SJSA1 (cell line): Measurements from ENCODE around the gene COLQ. TPM values are rescaled to one million over a fixed set of nuclear protein-coding genes. Genes with fewer than 3 reads are reported as not detected.
"Not testable (repeated sequence)": the region's sequence is repeated elsewhere in the genome, so short reads cannot be mapped to it uniquely, and the experiment has no call there.

Experiments used
- DNase-seq, 2 experiments: peaks; one replicate each; pipeline ENCODE4 v3.0.0-alpha.2; 2015 to 2020; ENCODE audit warnings: low spot score in 2 of 2, low read depth in 1 of 2
- H3K27ac ChIP-seq: fragments of 250-450 bp; sonication (Bioruptor Pico); 2 replicates; pipeline ENCODE4 v1.5.1; 2020; ENCODE audit warnings: mild to moderate bottlenecking, moderate library complexity
- H3K27me3 ChIP-seq: fragments of 250-450 bp; sonication (Bioruptor Pico); replicated peaks from 2 replicates; pipeline ENCODE4 v1.5.1; 2020; ENCODE audit warnings: mild to moderate bottlenecking, moderate library complexity
- H3K36me3 ChIP-seq: fragments of 250-450 bp; sonication (Bioruptor Pico); 2 replicates; pipeline ENCODE4 v1.5.1; 2020; ENCODE audit warnings: mild to moderate bottlenecking
- H3K4me1 ChIP-seq: fragments of 250-450 bp; sonication (Bioruptor Pico); replicated peaks from 2 replicates; pipeline ENCODE4 v1.6.1; 2021; ENCODE audit warnings: mild to moderate bottlenecking
- H3K4me3 ChIP-seq: fragments of 250-450 bp; sonication (Bioruptor Pico); 2 replicates; pipeline ENCODE4 v1.5.1; 2020; ENCODE audit warnings: mild to moderate bottlenecking
- H3K9me3 ChIP-seq: fragments of 250-450 bp; sonication (Bioruptor Pico); replicated peaks from 2 replicates; pipeline ENCODE4 v1.5.1; 2020; ENCODE audit warnings: mild to moderate bottlenecking
- total RNA-seq: library from RNA; depleted of rRNA; stranded (reverse); fragments of >200 nt; shearing (Covaris generic); gene quantifications from 2 replicates; pipeline ENCODE4 v1.2.3, GENCODE V29; 2014

COLQ gene
- total RNA-seq, 1 experiment from 2014 or later = 0.29 TPM

DNA sequence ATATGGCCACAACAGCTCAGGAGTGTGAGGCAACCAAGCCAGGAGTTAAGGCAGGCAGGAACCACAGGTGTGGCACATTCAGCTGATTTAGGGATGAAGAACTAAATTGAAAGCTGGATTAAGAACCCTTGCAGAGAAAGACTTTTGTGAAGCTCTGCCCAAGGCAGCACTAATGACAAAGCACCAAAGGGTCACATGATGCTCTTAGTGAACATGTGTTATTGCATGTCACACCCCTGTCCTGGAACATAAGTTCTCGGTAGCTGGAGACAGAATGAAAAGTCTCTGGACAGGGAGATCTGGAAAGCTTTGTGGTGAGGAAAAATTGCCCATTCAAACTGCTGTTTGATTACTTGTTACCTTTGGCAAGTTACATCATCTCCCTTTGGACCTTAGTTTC lies 90.9 kb downstream of the COLQ start:
- peaks cover 7% of the 10 kb centered on the region for H3K4me1 ChIP-seq
- H3K4me3 ChIP-seq = no peak overlapping the region
- H3K36me3 ChIP-seq = peaks cover 57% of the 10 kb centered on the region

DNA sequence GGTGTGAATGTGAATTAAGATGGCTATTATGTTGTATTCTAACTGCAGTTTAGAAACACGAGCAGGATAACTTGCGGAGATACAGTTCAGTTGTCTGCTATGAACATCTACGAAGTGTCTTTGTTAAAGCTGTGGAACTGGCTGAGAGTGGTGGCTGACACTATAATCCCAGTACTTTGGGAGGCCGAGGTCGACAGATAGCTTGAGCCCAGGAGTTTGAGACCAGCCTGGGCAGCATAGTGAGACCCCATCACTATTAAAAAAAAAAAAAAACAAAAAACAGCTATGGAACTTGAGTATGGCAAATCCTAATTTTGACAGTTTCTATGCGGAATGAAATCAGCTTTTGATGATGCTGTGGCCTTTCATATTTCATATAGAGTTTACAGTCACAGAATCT lies 92.4 kb downstream of the COLQ start:
- Histone ChIP-seq H3K36me3 (peaks cover 50% of the 10 kb centered on the region), H3K9me3 (no peaks in the 10 kb centered on the region), H3K4me1 (peaks cover 7% of the 10 kb centered on the region), H3K4me3 (peak overlapping the region; percentile 86; the same call in 1 of the 2 replicates), H3K27ac (no peak overlapping the region; the same call in 1 of the 2 replicates), H3K27me3 (no peaks in the 10 kb centered on the region)
- no peak for DNase-seq

More for the DNA sequence above, 90.9 kb downstream of the COLQ start:
- no peak overlapping the region for H3K27ac ChIP-seq
- H3K27me3 ChIP-seq = no peaks in the 10 kb centered on the region
- no peak for DNase-seq
- H3K9me3 ChIP-seq = no peaks in the 10 kb centered on the region

DNA sequence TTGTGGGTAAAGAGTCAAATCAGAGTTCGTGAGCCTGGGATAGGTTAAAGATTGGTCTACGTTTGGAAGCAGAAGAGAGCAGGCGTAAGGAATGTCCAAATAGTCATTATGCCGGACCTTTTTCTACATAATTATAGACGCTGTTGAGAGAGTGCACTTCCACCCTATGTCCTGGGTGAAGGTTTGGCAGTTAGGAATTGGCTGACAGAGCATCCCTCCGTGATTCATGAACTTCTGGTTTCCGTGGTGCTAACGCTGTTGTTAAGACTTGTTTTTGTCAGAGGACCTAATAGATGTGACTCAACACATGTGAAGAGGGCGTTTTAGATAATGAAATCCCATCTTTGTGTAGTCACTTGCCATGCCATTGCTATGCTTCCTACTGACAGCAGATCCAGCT lies 93.0 kb downstream of the COLQ start:
- Histone ChIP-seq H3K9me3 (no peaks in the 10 kb centered on the region), H3K4me3 (peak overlapping the region; percentile 86), H3K4me1 (peaks cover 7% of the 10 kb centered on the region), H3K27ac (peak overlapping the region; percentile 25; the same call in 1 of the 2 replicates), H3K36me3 (peaks cover 46% of the 10 kb centered on the region), H3K27me3 (no peaks in the 10 kb centered on the region)
- peak in 1 of 2 experiments; percentile 15 for DNase-seq

DNA sequence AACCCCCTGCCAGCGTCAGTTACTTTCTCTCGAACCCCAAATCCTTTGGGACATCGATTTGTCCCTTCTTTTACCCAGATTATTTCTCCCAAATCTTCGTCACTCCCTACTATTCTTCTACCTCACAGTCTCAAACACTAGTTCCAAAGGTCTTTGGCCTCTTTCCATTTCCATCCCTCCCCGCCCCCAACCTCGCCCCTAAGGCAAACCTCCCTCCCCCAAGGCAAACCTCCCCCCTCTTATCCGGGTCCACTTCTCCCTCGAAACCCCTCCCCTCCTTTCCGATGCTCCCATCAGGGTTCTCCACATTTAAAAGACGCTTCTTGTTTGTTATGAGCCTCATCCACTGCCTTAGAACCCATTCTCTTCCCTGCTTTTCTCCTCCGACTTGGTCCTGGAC lies 93.5 kb downstream of the COLQ start:
- H3K9me3 ChIP-seq = no peaks in the 10 kb centered on the region
- no peak for DNase-seq
- peak overlapping the region; percentile 86 for H3K4me3 ChIP-seq
- peak overlapping the region; percentile 46 for H3K27ac ChIP-seq
- no peaks in the 10 kb centered on the region for H3K27me3 ChIP-seq
- H3K4me1 ChIP-seq = peaks cover 7% of the 10 kb centered on the region
- peaks cover 45% of the 10 kb centered on the region for H3K36me3 ChIP-seq

DNA sequence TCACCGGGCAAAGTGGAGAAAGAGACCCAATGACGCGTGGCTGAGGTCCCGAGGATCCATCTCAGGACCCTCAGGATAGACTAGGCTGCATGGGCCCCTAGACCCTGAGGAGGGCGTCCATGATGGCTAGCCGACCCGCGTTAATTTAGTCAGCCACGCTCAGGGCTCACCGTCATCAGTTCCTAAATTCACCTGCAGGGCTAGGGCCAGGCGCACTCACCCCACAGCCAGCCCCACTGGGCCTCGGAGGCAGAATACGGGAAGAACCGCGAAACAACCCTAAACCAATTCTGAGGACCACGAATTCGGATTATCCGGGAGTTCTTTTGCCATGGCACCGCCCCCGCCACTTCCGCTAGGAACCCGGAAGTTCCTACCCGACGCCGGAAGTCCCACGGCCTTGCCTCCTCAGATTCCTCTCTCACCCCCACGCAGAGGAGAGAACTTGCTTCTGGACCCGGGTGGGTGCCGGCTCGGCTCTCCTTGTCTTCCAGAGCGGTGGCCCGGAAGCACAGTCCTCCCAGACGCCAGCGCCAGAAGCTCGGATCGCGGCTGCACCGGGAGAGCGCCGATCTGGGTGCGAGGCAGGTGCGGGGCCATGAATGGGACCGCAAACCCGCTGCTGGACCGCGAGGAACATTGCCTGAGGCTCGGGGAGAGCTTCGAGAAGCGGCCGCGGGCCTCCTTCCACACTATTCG lies 94.2 kb downstream of the COLQ start, which contains the start of the genes EAF1 and METTL6:
Gene EAF1, plus strand, starts transcription at position 417 of the 699 bp plus-strand sequence. Its CDS starts 182 bp downstream, at position 599.
Gene METTL6, minus strand, starts transcription at position 363 of the 699 bp plus-strand sequence. CDS start 1,033 bp downstream, outside the sequence.
- H3K27me3 ChIP-seq = no peaks in the 10 kb centered on the region
- H3K4me1 ChIP-seq = peaks cover 7% of the 10 kb centered on the region
- peaks cover 48% of the 10 kb centered on the region for H3K36me3 ChIP-seq
- H3K27ac ChIP-seq = peak within 1 kb of the TSS; percentile 46
- H3K4me3 ChIP-seq = peak within 1 kb of the TSS; percentile 86
- peak; percentile 71 to 76 for DNase-seq
- no peaks in the 10 kb centered on the region for H3K9me3 ChIP-seq

DNA sequence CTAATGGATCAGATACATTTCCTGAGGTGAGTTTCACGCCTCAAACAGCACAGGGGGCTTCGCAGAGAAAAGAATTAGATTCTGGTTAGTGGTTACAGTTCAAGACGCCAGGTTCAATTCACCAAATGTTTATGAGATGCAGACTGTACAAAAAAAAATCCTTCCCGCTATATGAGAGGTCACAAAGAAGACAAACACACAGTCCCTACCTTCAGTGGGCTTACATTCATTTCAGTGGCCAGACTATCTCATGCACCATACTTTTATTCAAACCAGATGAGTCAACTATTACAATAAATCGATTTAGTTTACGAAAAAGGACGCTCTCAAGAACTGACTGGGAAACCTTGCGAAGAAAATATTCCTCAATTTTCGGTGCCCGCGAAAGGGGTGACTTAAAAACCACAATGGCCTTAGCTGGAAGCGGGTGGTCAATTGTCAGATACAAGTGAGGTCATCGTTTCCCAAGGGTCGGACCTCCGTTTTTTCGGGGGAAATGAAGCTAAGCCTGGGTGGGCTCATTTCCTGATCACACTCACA lies 94.9 kb downstream of the COLQ start:
- Histone ChIP-seq H3K36me3 (peaks cover 42% of the 10 kb centered on the region), H3K4me3 (peak overlapping the region; percentile 86), H3K27me3 (no peaks in the 10 kb centered on the region), H3K27ac (peak overlapping the region; percentile 46; the same call in 1 of the 2 replicates), H3K9me3 (no peaks in the 10 kb centered on the region), H3K4me1 (peaks cover 7% of the 10 kb centered on the region)
- DNase-seq = no peak

DNA sequence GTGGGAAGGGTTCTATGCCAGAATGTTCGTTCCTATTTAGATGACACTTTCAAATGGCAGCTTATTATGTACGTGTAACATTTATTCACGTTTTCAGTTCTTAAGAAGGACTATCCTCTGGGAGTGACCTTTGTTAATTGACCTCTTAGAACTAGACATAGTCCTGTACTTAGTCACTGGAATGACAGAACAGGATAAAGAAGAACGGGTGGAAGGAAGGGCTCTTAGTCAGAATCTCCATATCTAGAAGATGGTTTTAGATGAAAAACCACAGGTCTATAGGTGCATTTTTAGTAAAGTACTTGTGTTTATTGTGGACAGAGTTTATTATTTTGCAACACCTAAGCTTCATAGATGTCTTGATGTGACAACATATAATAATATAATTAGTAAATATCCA lies 100.6 kb downstream of the COLQ start:
- H3K4me1 ChIP-seq = no peaks in the 10 kb centered on the region
- no peaks in the 10 kb centered on the region for H3K9me3 ChIP-seq
- peaks cover 39% of the 10 kb centered on the region for H3K36me3 ChIP-seq
- H3K27me3 ChIP-seq = no peaks in the 10 kb centered on the region
- no peak overlapping the region for H3K27ac ChIP-seq
- no peak overlapping the region for H3K4me3 ChIP-seq
- DNase-seq = no peak

DNA sequence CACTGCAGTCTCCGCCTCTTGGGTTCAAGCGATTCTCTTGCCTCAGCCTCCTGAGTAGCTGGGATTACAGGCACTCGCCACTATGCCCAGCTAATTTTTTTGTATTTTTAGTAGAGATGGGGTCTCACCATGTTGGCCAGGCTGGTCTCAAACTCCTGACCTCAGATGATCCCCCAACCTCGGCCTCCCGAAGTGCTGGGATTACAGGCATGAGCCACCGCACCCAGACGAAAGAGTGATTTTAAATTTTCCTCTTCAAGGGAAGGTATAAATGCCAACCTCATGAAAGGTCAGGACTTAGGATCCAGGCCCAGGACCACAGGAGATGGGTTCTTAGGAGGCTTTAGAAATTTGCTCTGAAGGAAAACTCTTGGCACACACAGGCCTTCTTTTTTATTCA lies 110.5 kb downstream of the COLQ start:
- not testable (repeated sequence) for H3K9me3 ChIP-seq, H3K27me3 ChIP-seq, H3K27ac ChIP-seq, H3K4me3 ChIP-seq, H3K4me1 ChIP-seq, DNase-seq
- peaks cover 48% of the 10 kb centered on the region for H3K36me3 ChIP-seq

DNA sequence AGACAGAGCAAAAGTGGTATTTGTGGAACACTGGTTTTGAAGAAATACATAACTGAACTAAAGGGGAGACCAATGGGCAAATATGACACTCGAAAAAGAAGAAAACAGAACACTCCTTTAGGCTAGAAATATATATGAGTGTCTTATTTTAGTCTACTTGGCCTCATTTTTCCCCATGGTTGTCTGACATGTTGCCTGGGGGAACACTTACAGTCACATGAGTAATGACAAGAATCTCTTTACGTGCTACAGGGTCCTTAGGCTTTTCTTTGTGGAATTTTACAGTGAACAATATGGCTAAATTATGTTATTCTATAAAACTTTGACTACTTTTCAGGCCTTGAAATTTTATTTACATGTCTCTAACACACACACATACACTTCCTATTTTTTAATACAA lies 111.7 kb downstream of the COLQ start:
- peaks cover 36% of the 10 kb centered on the region for H3K36me3 ChIP-seq
- no peak for DNase-seq

DNA sequence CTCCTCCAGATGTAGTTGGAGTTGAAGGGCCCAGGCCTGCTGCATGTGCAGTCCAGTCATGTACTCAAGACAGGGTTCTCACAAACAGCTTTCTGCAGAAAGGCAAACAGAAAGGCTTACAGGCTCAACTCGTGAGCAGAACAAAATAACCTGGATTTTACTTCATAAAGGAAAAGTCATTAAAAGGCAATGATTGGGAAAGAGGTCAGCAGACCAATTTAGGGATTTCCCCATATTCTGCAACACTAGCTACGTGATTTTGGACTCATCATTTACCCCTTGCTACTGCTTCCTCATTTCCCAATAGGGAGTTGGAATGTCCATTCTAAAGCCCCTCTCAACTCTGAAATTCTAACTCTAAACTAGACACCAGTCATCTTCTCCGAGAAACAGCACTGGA lies 112.3 kb downstream of the COLQ start:
- Histone ChIP-seq H3K27me3 (no peaks in the 10 kb centered on the region), H3K27ac (no peak overlapping the region), H3K36me3 (peaks cover 30% of the 10 kb centered on the region), H3K4me1 (no peaks in the 10 kb centered on the region), H3K9me3 (no peaks in the 10 kb centered on the region), H3K4me3 (no peak overlapping the region)
- no peak for DNase-seq

More for the DNA sequence above, 111.7 kb downstream of the COLQ start:
- Histone ChIP-seq H3K27me3 (no peaks in the 10 kb centered on the region), H3K4me1 (no peaks in the 10 kb centered on the region), H3K9me3 (no peaks in the 10 kb centered on the region), H3K4me3 (no peak overlapping the region), H3K27ac (no peak overlapping the region)

DNA sequence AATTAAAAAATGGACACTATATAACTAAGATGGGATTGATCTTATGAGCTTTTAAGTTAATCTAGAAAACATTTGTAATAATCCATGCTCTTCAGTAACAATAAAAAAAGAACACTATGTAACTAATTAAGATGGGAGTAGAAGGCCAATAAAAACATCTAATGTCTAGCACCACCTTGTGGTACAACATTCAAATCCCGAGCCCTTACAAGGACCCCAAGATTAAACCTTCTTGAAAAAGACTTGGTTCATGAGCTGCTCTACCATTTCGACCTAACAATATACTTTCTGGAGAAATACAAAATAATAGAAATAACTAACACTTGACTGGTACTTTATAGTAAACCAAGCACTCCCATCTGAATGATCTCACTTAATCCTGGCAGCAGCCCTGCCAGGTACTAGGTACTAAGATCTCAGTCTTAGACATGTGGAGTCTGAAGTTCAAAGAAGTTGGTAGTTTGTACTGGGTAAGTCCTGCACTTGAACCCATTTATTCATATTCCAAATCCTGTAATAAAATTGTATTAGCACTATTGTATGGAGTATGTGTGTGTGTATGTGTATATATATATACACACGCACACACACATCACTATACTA lies 116.0 kb downstream of the COLQ start:
- no peaks in the 10 kb centered on the region for H3K9me3 ChIP-seq
- no peaks in the 10 kb centered on the region for H3K4me1 ChIP-seq

DNA sequence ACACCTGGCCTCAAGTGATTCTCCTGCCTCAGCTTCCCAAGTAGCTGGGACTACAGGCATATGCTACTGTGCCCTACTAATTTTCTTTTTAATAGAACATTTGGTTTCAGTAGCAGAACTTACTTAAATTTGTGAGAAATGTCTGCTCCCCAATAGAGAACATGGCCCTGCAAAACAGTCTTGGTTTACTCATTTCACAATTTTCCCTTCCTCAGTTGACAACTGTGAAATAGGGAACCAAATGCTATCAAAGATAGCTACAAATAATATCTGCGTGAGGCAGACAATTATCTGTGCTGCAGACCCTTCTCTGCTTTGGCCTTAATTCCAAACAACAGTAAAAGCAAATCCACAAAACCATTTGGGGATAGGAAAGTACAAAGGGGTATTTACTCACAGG lies 116.7 kb downstream of the COLQ start:
- Histone ChIP-seq H3K27ac (no peak overlapping the region), H3K27me3 (no peaks in the 10 kb centered on the region), H3K9me3 (no peaks in the 10 kb centered on the region), H3K4me1 (no peaks in the 10 kb centered on the region), H3K4me3 (no peak overlapping the region), H3K36me3 (no peaks in the 10 kb centered on the region)
- no peak for DNase-seq

More for the DNA sequence above, 116.0 kb downstream of the COLQ start:
- H3K4me3 ChIP-seq = no peak overlapping the region
- H3K27ac ChIP-seq = no peak overlapping the region
- DNase-seq = peak in 1 of 2 experiments; percentile 35
- peaks cover 3% of the 10 kb centered on the region; the same call in 1 of the 2 replicates for H3K36me3 ChIP-seq
- no peaks in the 10 kb centered on the region for H3K27me3 ChIP-seq

DNA sequence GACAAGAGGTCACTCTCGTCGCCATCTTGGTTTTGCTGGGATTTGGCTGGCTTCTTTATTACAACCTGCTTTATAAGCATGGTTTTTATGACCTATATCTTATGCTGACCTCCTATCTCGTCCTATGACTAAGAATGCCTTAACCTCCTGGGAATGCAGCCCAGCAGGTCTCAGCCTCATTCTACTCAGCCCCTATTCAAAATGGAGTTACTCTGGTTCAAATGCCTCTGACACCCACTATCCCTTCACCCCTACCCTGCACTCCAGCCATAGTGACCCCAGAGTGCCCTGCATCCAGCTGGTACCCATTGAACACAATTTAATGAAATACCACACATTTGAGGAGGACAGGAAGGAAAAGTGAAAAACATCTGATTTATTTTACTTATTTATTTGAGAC lies 117.5 kb downstream of the COLQ start:
- Histone ChIP-seq H3K4me3 (no peak overlapping the region), H3K27me3 (no peaks in the 10 kb centered on the region), H3K4me1 (no peaks in the 10 kb centered on the region), H3K9me3 (no peaks in the 10 kb centered on the region), H3K36me3 (no peaks in the 10 kb centered on the region), H3K27ac (no peak overlapping the region)
- DNase-seq = no peak

DNA sequence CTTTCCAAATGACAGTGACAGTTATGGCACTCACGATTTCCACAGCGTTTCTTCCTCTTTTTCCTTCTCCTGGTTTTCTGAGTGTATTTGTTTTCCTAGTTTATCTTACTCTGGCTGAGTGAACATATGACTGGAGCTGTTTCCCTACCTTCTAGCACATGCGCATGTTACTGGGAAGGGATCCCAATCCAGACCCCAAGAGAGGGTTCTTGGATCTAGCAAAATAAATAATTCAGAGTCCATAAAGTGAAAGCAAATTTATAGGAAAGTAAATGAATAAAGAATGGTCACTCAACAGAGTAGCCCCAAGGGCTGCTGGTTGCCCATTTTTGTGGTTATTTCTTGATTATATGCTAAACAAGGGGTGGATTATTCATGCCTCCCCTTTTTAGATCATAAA lies 118.0 kb downstream of the COLQ start:
- H3K27me3 ChIP-seq = no peaks in the 10 kb centered on the region
- DNase-seq = no peak
- H3K9me3 ChIP-seq = no peaks in the 10 kb centered on the region
- no peaks in the 10 kb centered on the region for H3K4me1 ChIP-seq
- H3K27ac ChIP-seq = no peak overlapping the region
- H3K36me3 ChIP-seq = no peaks in the 10 kb centered on the region
- no peak overlapping the region for H3K4me3 ChIP-seq
